ENCODE measurements around the gene G6PC2.
A peak's percentile ranks its signal among the peaks of the same experiment; 100 is the strongest.
"Not testable (repeated sequence)": the region's sequence is repeated elsewhere in the genome, so short reads cannot be mapped to it uniquely, and the experiment has no call there.

Gene G6PC2

GRCh38 chr2:168907940-168908662 lies 7.0 kb downstream of the G6PC2 start:
- DNase-seq = no peak

DNA sequence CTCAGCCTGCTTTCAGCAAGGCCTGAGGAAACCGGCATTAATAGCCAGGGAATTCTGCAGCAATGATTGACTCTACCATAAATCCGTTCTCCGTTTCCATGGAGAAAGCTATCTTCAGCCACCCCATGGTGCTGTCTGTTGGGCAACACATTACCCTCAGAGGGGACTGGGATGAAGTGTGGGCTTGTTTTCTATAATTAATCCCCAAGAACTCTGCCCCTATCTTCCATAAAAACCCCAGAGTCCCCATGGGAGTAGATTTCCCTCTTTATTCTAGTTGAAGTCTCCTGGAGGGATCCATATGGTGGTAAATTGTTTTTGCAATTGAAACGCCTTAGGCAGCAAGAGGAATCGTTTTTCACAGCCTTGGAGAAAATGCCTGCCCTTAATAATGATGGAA lies 9.2 kb downstream of the G6PC2 start:
- DNase-seq = no peak

DNA sequence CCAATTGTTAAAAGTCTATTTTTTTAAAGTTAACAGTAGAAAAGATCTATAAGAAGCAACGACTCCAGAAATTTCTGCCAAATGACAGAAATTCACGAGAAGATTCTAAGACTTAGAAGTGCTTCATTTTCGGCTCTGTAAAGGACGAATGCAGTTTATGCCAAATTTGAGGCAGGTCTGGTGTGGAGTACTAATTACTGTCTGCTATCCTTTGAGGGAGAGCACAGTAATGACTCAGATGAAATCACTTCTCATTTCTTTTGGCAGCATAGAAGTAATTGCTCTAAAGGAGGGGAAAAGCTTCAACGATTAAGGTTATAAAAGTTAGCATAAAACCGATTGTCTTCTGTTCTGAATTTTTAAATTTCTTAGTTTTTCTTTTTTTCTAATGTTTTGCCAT lies 11.4 kb downstream of the G6PC2 start:
- DNase-seq = no peak

DNA sequence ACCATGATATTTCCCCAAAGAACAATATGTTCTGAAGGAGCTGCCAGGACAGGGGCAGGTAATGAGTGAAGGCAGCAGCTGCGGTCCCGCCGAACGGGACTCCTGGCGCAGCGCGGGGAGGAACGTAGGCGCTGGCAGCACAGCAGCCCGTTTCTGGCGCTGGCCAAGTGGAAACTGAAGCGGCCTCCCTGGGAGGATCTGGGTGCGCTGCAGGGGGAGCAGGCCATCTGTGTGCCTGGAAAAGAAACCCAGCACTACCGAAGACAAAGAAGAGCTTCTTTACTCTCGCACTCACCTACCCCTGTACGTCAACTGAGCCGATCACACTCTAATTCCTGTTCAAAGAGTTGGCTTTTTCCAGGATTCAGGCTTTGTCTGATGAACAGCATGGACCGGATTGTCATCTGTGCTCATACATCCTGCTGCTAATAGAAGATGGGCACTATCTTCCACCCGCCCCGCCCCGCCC lies 11.8 kb downstream of the G6PC2 start:
- DNase-seq = no peak

- DNase-seq = no peak
Measured at GRCh38 chr2:168913495-168913894, 12.4 kb downstream of the G6PC2 start.

- DNase-seq = no peak
Measured at GRCh38 chr2:168915441-168916330, 14.6 kb downstream of the G6PC2 start.

- no peak for DNase-seq
Measured at GRCh38 chr2:168916331-168916675, 15.2 kb downstream of the G6PC2 start.

GRCh38 chr2:168920504-168921157 lies 19.5 kb downstream of the G6PC2 start:
- DNase-seq = peak; percentile 57

DNA sequence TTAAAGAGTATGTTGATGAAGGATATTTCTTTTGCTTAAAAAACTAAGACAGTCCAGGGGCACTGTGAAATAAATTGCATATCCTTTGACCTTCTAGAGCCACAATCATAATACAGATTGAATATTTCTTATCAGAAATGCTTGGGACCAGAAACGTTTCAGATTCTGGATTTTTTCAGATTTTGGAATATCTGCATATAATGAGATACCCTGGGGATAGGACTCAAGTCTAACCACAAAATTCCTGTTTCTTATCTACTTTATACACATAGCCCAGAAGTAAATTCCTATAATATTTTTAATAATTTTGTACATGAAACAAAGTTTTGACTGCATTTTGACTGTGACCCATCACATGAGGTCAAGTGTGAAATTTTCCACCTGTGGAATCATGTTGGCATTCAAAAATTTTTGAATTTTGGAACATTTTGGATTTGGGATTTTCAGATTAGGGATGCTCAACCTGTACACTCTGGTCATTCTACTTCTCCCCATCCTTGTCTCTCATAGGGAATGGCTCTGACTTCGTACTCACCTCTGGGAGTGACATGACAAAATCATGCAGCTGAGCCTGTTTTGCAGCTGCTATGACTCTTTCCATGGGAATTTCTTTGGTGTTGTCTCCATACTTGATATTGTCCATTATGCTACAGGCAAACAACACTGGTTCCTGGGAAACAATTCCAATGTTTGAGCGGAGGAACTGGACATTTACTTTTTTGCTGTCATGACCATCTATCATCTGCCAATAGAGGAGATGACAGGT lies 25.7 kb downstream of the G6PC2 start:
- no peak for DNase-seq

DNA sequence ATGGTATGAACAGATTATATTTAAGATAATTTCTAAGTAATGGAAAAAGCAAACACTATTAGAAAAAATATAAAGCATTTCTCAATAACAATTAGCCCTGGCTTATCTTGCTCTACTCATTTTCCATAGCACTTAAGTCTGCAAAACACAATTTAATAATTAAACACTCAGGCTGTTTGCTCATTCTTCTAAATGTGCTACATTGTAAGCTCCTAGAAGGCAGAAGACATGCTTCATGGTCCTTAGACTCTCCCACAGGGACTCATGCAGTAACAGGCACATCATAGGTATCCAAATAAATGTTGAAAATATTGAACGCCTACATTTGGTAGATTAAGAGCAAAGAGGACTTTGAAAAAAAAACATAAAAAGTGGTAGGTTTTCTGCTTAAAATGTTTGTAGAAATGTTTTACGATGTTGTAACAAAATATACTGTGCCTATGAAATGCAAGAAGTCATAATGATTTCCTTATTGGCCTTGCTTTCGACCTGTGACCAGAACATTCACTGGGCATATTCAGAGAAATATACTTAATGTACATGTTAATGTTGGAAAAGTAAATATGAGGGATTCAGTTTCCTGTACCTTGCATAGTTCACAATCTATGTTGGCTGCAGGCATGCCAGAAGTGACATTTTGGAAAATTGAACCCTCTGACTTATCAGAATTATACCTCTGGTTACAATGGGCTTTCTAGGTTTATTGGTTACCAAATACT lies 27.2 kb downstream of the G6PC2 start:
- no peak for DNase-seq

- no peak for DNase-seq
Measured at GRCh38 chr2:168929031-168929430, 27.9 kb downstream of the G6PC2 start.

DNA sequence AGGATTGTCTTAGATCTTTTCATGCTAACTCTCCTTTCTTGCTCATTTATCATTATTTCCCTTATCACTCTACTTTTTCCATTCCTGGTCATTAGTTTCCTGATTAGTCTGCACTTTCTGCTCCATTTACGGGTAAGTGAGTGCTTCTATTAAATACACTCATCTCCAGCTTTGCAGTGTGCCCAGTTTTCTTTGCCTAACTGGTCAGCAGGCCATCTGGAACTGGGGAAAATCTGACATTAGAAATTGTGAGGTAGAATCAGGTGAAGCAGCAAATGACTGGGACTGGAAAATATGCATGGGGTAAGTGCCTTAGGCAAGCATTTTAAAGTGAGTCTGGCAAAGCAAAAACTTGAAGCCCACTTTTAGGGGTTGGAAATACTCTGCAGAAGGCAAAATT lies 29.2 kb downstream of the G6PC2 start:
- no peak for DNase-seq

DNA sequence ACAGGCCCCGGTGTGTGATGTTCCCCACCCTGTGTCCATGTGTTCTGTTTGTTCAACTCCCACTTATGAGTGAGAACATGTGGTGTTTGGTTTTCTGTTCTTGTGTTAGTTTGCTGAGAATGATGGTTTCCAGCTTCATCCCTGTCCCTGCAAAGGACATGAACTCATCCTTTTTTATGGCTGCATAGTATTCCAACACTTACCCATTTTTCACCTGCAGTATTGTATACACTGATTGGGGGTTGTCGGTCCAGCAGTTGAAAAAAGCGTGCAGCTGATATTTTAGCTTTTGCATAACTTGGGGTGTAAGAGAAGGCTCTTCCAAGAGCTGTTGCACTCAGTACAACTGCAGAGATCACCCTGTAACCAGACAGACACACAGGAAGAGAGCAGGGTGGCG lies 31.1 kb downstream of the G6PC2 start:
- DNase-seq = not testable (repeated sequence)

GRCh38 chr2:168934826-168935225 lies 33.7 kb downstream of the G6PC2 start:
- no peak for DNase-seq

GRCh38 chr2:168935810-168936581 lies 34.9 kb downstream of the G6PC2 start:
- no peak for DNase-seq

DNA sequence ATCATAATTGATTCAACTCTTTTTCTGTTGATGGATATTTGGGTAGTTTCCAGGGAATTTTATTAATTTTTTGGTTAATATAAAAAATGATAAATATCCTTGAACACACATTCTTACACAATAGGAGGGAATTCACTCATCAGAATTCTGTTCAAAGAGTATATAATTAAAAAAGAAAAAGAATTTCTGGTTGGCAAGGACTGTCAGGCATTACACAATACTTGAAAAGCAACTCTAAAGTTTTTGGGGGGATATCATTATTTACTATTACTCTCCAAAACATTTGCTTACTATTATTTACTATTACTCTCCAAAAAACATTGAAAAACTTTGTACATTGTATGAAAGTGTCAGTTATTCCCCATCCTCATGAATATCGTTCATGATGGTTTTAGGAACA lies 38.0 kb downstream of the G6PC2 start:
- no peak for DNase-seq

GRCh38 chr2:168939918-168940317 lies 38.8 kb downstream of the G6PC2 start:
- no peak for DNase-seq

GRCh38 chr2:168941297-168941696 lies 40.2 kb downstream of the G6PC2 start:
- DNase-seq = no peak

DNA sequence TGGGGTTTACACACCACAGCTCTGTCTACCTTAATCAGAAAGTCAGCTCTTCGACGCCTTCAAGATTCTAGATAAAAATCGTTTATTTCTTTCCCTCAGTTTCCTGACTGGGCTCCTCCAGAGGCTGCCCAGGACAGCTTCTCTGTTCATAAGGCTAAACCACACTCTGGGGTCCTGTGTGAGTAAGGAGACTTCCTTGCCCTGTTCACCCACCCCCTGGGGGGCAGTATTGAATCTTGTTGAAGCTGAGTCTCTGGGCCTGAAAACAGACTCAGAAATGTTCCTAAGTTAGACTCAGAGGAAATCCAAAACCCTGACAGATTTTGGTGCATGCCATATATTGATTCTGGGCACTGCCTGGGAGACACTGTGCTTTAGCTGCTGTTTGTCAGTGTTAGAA lies 43.0 kb downstream of the G6PC2 start:
- no peak for DNase-seq

DNA sequence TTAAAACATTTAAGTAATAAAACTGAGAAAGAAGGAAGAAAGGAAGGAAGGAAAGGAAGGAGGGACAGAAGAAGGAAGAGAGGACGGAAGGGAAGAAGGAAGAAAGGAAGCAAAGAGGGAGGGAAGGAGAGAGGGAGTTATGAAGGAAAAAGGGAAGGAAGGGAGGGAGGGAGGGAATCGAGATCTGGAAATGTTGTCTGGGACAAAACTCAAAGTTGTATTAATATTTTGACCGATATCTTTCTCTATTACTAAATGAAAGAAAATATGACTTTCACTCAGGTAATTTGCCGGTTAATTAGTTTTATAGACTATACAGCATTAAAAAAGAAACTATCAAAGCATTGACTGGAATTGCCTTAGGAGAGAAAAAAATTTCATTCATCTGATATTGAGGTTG lies 44.4 kb downstream of the G6PC2 start:
- DNase-seq = no peak

GRCh38 chr2:168948621-168949212 lies 47.6 kb downstream of the G6PC2 start:
- no peak for DNase-seq
